ENCODE results near the gene BIRC2.

DNA sequence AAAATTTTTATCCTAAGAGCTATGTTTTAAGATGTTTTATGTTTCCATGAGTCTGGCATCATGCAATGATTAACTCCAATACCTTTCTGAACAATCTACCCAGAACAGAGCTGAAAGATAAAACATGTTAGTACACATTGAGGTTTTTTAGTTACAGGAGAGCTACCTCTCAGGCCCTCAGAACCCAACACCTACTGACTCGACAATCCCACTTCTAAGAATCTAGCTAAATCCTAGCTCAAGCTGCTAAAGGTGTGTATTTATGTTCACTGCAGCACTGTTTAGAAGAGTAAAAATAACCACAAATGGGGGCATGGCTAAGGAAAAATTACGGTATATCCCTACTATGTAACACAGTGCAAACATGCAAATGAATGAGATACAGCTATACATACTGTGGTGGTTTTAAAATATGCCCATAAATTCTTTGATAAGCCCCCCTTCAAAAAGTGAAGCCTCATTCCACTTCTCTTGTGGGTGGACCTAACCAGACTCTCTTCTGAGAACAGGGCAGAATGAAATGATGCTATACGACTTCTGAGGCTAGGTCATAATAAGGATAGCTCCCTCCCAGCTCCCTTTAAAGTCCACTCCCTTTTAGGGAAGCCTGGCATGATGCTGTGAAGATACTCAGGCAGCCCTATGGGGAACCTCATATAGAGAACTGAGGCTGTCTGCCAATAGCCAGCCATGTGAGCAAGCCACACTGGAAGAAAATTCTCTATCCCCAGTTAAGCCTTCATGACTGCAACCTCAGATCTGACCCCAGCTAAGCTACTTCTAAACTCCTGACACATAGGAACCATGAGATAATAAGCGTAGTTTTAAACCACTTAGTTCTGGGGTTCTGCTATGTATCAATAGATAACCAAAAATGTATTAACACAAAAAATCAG is 76.1 kb downstream of the BIRC2 start:
- TF ChIP-seq POLR2A (IDR thresholded peaks at IDR 0.05), result no peak
- TF ChIP-seq, protein P1, sequence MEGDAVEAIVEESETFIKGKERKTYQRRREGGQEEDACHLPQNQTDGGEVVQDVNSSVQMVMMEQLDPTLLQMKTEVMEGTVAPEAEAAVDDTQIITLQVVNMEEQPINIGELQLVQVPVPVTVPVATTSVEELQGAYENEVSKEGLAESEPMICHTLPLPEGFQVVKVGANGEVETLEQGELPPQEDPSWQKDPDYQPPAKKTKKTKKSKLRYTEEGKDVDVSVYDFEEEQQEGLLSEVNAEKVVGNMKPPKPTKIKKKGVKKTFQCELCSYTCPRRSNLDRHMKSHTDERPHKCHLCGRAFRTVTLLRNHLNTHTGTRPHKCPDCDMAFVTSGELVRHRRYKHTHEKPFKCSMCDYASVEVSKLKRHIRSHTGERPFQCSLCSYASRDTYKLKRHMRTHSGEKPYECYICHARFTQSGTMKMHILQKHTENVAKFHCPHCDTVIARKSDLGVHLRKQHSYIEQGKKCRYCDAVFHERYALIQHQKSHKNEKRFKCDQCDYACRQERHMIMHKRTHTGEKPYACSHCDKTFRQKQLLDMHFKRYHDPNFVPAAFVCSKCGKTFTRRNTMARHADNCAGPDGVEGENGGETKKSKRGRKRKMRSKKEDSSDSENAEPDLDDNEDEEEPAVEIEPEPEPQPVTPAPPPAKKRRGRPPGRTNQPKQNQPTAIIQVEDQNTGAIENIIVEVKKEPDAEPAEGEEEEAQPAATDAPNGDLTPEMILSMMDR (IDR thresholded peaks at IDR 0.05), result no peak
